NK-92 (cell line): ENCODE measurements around the gene ITGB6.

Source experiments
- DNase-seq: peaks from one replicate; lab custom pipeline; 2025; ENCODE audit not compliant: unreplicated experiment; lab: John Stamatoyannopoulos, UW

Gene ITGB6

DNA sequence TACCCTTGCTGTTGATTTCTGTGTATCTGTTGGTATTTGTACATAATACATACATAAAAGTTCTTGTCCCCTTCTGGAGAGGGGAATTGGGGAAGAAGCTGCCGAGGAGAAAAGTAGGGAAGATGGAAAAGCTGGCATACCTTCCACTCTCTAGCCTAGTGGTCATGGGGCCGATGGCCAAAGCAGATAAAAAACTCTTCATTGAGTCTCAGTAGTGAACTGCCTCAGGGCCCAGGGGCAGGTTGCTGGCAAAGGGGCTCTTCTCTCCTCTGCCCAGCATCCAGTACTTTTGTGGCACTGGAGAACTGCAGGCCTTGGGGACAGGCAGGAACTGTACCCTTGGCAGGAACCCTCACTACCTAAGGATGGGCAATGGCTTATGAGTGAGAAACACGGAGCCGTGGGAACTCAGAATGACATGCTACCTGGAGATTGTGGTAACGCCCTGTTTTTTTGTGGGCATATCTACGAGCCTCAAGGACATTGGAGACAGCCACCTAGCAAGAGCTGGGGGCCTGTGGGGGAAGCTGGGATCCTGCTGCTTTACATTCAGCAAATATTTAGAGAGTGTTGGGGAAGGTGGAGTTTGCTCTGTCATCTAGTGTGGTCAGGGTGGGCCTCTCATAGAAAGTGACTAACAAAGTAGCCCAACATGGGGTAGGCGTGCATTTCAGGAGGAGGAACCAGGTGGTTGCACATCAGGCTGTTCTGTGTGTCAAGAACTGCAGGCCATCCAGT, 22.6 kb upstream of the ITGB6 start:
- DNase-seq = no peak

DNA sequence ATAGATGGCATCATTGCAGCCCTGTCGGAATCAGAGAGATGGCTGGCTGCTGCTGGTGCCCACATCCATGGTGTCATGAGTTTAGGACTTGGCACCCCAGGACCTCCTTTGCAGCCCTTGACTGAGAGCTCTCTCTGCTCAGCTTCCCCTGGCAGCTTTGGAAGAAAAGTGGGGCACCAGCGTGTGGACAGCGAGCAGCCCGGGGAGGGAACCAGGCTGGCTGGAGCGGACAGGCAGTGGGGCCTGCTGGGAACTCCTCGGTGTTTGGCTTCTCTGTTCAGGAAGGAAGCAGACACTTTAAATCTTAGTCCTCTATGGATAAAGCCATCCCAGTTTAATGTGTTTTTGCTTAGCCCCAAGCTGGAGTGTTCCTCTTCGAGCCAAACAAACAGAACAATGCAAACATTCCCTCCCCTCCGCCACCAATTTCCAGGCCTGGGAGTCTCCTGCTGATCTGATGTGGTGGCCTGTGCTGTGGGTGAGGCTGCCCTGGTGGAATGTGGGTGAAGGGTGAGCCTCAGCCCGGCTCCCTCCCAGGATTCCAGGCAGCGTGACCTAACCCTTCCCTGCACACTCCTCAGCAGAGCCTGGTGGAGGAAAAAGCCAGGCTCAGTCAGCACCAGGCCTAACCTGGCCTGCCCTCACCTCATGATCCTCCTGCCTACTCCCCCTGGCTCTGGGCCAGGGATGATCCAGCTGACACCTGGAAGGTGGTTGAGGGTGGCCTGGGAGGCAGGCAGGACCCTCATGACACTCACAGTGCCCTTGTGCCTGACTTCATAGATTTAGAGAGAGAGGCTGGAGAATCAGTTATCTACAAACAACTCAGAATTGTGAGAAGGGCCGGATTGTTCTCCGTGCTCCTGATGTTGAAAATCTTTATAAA, 21.6 kb upstream of the ITGB6 start:
- no peak for DNase-seq

DNA sequence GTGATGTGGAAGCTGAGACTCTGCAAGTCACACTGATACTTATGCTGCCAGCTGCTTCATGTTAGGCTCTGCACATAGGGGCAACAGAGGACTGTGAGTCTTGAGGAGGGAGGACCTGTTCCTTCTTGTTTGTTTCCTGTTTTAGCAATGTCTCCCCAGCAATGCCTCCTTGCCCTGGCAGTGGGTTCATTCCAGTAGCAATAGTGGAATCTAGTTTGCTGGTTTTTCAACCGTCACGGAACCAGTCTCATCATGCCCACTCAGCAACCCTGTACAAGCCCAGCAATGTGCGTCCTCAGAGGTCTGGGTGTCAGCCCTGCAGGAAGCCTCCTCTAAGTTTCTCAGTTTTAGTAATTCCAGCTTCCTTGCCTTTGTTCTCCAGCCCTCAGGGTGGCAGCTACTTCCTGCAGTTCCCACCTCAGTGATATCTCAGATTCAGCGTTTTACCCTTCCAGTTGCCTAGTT, 20.5 kb upstream of the ITGB6 start:
- no peak for DNase-seq

DNA sequence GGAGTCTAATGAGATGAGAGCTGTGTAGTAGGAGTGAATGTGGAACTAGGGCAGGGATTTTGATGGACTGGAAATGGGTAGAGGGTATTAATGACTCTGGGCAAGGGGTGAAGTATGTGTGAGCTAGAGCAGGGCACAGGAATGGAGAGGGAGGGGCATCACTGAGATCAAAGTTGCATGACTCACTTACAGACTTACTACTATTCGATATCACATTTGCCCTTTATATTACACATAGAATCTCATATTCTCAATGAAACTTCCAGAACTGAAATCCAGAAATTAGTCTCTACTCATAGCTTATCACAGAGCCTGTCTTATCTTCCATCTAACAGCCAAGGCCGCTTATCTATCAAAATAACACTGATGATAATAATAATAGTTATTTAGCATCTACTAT, 20.0 kb upstream of the ITGB6 start:
- no peak for DNase-seq

DNA sequence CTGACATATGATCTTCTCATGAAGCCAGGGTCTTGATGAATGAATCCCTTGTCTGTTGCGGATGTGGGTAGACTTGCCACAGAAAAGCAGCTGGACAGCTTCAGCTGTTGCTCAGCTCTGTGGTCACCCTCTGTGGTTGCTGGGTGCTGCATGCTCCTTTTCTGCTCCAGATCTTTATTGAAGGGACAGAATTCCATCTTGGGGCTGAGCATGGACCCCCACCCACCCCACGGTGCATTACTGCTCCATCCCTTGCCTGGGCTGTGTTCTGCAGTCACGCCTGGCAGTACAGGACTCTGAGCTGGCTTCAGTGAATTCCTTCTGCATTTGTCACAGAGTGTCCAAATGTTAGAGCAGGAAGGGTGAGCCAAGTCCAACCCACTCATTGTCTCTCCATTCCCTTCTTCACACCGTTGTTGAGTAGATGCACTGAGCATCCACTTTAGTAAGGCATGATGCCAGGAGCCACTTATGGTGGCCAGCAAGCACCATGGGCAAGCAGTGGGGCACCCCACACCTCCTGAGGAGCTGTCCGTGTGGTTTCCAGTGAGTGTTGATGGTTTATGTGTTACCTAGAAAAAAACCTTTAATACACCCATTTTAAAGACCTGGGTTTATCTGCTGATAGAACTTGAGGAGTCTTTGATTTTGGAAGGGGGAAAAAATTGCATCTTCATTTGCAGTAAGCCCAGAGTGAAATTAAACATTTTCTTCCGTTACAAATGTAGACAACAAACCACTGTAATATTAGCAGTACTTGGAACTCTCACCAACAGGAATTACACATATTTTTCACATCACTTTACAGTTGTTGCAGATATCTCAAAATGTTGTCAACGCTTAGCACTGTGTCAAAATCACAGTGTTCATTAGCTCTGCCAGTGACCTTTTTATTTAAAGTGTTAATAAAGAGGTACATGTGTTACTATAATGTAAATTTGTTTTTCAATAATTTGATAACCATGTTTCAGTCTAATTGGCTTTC, 14.7 kb upstream of the ITGB6 start:
- DNase-seq = no peak

DNA sequence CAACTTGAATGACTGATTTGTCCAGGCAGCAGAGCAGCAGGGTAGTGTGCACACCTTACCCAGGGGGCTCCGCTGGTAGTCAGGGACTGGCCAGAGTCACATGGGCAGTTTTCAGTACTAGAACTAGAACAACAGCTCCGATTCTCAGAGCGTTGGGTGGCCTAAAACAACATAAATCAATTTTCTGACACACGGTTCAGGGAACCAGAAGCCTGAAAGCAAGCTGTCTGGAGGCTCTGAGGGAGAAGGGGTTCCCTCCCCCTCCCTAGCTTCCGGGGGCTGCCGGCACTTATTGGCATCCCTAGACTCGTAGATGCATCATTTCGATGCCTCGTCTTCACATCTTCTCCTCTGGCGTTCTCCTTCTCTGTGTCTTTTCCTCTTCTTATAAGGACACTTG, 13.4 kb upstream of the ITGB6 start:
- no peak for DNase-seq

DNA sequence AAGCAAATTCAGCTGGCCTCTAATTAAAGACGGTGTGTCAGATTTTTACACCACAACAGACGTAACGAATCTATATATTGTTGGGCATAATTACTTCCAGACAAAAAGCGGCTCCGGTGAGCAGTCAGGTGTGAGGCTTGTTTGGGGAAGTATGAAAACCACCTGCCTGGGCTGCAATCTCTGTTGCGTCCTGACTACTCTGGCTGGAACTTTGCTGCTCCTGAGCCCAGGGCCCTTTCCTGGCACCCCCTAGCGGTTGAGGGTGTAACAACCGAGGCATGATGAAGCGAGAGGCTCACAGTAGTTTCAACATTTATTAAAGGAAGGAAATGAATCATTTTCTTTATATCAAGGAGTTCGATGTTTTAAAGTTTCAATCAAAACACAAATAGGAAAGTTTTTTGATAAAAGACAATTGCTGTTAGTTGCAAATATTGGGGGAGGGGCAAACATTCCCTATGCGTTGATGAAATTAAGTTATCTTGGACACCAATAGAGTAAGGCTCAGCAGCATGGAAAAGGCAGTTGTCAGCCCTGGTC, 10.6 kb upstream of the ITGB6 start:
- no peak for DNase-seq

DNA sequence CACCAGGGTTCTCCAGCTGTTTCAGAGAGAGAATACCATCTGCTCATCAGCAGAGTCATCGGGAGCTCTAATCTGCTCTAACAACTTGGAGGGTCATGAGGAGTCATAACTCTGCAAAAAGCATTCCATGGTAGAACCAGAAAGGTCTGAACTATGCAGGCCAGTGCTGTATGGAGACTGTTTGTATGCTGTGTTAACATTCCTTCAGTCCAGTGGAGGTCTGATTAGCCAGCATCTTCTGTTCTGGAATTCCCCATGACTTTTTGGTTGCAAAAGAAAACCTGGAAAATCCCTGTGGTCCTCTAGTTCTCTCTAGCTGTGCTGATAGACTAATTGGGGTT, 9.4 kb upstream of the ITGB6 start:
- DNase-seq = no peak

DNA sequence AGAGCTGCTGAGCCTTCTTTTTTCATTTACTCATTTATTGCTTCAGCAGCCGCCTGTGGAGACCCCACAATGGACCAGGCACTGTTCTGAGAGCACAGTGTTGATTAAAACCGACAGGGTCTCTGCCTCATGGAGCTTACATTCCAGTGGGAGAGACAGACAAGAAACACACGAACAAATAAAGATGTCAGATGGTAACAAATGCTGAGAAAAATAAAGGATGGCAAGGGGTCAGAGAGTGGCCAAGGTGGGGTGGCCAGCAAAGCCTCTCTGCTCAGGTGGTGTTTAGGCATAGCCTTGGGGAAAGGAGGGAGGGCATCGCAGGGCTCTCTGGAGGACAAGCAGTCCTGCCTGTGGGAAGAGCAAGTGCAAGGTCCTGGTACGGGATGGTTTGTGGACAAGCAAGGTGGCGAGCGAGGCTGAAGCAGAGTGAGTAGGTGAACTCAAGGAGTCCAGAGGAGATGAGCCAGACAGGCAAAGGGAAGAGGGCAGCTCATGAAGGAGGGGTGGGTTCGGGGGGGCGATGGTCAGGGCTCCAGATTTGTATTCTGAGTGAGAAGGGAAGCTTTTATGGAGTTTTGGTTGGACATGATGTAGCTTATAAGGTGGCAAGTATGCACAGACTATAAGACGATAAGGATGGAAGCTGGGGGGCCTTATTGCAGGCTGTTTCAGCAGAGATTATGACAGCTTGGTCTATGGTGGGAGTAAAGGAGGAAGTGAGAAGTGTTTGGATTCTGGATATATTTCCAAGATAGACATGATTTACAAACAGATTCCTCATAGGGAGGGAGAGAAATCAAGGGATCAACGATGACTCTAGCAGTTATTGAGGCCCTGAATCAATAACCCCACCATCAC, 8.8 kb upstream of the ITGB6 start:
- DNase-seq = no peak

DNA sequence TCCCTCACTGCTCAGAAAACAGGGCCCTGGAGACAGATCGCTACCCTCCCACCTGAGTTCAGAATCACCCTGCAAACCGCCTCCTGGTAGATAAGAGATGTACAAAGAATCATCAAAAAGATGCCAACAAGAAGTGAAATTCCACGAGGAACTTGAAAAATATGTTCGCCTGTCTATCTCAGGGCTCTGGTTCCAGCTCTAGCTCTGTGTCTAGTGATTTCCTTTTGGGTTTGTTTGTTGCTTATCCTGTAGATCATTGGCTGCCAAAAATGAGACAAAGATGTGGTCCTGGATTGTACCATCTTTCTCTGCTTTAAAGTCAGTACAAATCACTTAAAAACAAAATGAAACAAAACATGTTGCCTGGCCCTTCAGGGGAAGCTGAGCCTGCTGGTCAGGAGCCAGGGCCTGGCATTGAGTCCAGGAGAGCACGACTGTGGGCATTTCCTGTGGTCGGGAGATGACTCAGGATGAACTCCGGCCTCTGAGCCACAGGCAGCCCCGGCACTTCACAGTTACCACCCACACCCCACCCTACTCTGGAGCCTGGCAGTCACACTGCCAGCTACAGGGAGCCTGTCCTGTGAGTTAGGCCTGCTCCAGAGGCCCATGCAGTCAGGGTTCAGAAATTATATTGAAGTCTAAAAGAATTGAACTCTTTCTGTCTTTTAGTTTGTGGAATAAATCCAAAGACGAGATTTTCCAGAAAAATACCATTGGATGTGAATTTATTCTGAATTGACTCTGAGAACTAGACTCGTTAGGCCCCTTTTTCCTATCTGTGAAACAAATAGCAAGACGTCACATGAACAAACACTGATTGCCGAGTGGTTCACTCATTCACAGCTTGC, 8.0 kb upstream of the ITGB6 start:
- no peak for DNase-seq

DNA sequence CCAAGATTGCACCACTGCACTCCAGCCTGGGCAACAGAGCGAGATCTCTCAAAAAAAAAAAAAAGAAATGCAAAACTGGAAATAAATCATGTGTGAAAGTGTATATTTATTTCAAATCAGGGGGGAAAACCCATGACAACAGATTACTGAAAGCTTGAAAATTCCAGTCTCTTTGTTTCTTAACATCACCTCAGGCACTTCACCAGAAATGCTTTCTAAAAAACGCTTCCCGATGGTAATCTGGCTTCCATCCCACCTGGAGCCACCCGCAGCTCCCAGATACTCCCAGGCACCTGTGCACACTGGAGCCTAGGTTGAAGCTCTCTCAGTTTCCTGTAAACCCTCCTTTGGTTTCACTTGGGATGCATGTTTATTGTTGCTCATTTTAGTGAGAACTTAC, 7.2 kb upstream of the ITGB6 start:
- DNase-seq = no peak

DNA sequence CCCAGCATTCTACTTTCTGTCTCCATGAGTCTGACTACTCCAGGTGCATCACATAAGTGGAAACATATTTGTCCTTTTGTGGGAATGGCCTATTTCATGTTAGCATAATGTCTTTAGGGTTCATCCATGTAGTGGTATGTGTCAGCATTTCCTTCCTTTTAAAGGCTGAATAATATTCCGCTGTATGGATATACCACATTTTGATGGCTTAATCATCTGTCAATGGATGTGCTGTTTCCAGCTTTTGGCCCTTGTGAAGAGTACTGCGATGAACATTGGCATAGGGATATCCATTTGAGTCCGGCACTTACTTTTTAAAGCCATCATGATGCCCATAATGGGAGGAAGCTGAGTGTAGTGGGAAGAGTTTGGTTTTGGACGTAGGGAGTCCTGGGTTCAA, 6.4 kb upstream of the ITGB6 start:
- DNase-seq = no peak

DNA sequence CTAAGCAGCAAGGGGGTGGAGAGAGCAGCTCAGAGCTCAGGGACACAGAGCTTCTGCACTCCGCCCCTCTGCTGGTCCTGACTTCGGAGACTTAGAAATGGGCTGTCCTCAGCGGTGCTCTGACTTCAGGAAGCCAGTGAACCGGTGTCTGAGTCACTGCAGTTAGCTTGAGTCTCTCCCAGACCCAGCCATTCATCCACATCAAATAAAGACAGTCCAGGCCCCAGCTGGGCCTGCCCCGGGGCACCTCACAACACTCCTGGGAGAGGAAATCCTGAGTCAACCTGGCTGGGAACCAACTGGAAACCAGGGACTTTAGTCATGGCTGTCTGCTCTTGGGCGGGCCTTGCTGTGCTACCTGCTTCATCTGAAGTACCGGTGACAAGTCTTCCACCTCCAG, 5.4 kb upstream of the ITGB6 start:
- no peak for DNase-seq

DNA sequence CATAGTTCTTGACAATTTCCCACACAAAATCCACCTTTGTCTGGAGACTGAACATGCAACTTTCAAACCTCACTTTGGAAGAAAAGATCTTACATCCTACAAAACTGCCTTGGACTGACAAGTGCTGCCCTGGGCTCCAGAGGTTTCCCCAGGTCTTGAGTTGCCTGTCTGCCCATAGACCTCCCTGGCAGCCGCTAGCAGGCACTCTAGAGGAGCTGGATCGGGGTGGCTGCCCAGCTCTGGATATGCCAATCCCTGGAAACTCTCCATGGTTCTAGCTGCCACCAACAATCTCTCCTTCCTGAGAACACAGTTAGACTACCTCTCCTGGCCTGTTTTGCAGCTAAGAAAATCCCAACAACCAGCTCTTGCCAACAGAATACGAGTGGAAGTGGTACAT, 3.4 kb upstream of the ITGB6 start:
- no peak for DNase-seq

DNA sequence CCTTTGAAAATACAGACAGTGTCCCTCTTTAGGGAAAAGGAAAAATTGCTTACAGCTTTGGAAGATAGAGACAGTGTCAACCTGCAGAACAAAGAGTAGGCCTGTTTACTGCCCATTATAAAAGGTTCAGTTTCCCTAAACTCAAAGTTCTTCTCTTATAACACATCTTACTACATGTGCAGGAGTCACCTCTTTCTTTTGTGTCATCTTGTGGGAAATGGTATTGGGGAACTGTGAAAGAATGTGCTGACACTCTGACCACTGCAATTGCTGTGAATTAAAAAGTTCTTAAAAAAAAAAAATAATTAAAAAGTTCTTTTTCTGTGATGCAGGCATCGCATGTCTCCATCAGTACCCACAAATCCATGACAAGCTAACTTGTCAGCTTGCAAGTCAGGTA, 2.9 kb upstream of the ITGB6 start:
- no peak for DNase-seq

DNA sequence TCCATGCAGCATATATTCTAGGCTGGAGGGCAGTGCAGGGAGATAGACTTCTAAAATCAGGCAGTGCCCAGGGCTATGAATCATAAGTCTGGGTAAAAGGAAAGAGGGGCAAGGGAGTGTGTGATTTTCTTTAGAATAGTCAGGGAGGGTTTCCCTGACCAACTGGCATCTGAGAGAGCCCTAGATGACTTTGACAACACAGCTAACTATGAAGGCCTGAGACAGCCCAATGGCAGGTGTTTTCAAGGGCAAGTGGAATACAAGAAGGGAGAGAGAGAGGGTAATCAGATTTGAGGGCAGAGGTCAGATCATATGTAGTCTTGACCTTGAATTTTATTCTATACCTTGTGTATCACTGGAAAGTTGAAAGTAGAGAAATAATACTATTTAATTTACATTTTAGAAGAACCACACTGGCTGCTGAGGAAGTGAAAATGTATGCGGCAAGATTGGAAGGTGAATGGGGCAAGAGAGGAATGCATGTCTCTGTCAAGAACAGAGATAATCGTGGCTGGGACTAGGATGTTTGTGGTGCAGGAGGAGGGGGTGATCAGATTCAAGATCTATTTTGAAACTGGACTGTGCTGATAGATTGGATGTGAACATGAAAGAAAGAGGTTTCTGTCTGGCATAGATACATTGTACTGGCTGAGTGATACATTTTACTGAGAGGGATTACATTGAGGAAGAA, 1.9 kb upstream of the ITGB6 start:
- DNase-seq = no peak

DNA sequence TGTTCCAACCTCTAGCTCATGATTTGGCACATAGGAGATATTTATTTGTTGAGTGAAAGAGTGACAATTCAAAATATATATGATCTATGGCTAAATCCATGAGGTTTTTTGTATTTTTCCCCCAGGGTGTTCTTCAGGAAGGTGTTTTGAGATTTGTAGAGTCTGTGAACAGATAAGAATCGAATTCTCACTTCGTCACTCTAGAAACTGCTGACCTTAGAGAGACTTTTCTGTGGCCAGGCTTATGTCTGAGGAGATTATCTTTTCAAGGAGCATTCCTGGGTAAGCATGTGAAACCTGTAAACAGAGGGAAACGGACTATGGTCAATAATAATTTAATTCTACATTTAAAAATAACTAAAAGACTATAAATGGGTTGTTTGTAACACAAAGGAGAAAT, 849 bp upstream of the ITGB6 start:
- DNase-seq = no peak

DNA sequence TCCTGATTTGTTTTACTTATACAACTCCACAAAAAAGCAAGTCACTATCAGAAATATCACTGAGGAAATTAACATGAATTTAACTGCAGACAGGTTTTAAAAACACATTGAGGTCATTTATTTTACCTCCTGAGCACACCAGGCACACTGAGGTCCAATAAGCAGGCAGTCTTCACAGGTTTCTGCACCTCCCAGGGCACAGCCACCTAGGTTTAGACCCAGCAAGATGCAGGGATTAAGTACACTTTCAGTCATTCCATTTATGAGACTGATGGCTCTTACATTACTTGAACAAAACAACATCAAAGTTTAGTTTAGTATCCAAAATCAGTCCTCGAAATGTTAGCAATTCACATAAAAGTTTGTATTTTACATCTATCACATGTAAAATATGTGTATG, 1.0 kb downstream of the ITGB6 start:
- DNase-seq = no peak

DNA sequence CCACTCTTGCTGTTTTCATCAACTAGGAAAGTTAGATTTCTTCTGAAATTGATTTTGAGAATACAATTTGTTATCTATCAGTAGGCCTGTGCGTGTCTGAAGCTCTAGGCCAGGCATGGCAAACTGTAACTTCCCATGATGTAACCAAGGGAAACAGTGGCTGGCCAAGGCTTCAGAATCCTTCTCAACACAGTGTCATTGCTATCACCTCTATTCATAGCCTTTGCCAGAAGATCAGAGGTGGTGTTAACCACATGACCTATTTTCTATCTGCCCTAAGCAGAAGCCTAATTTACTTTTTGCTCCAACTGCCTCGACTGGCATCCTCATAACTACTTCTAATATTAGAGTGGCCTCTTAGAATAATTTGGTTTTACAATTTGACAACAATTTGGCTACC, 2.5 kb downstream of the ITGB6 start:
- no peak for DNase-seq
